Measurements from ENCODE around the gene ELAVL2. TPM values are rescaled to one million over a fixed set of nuclear protein-coding genes. Genes with fewer than 3 reads are reported as not detected.

Gene ELAVL2
- 1 to 10 TPM; 2.9 to 4.6 (median 3.5) TPM for polyA plus RNA-seq (ENCODE audit: insufficient read length in 4 of 4)

- DNase-seq (ENCODE audit: low read depth in 4 of 4, low spot score in 3 of 4) = peak; percentile 84 to 95 (median 94)
Measured at GRCh38 chr9:23826120-23826629, at the start of gene ELAVL2. ELAVL2 (minus strand) TSS chr9:23826240; CDS start chr9:23762234, 64,006 bp downstream.

GRCh38 chr9:23858234-23858633 is 32.2 kb upstream of the ELAVL2 start:
- DNase-seq (ENCODE audit: low read depth in 4 of 4, low spot score in 3 of 4) = no peak

GRCh38 chr9:23855873-23856604 is 30.0 kb upstream of the ELAVL2 start:
- DNase-seq (ENCODE audit: low read depth in 4 of 4, low spot score in 3 of 4) = no peak

GRCh38 chr9:23850690-23851629 is 24.9 kb upstream of the ELAVL2 start:
- no peak for DNase-seq (ENCODE audit: low read depth in 4 of 4, low spot score in 3 of 4)

- DNase-seq (ENCODE audit: low read depth in 4 of 4, low spot score in 3 of 4) = no peak
Measured at GRCh38 chr9:23850242-23850689, 24.2 kb upstream of the ELAVL2 start.

GRCh38 chr9:23849379-23850035 is 23.5 kb upstream of the ELAVL2 start:
- no peak for DNase-seq (ENCODE audit: low read depth in 4 of 4, low spot score in 3 of 4)

GRCh38 chr9:23842565-23843129 is 16.6 kb upstream of the ELAVL2 start:
- no peak for DNase-seq (ENCODE audit: low read depth in 4 of 4, low spot score in 3 of 4)

- DNase-seq (ENCODE audit: low read depth in 4 of 4, low spot score in 3 of 4) = no peak
Measured at GRCh38 chr9:23841304-23841703, 15.3 kb upstream of the ELAVL2 start.

GRCh38 chr9:23837038-23837437 is 11.0 kb upstream of the ELAVL2 start:
- no peak for DNase-seq (ENCODE audit: low read depth in 4 of 4, low spot score in 3 of 4)

- no peak for DNase-seq (ENCODE audit: low read depth in 4 of 4, low spot score in 3 of 4)
Measured at GRCh38 chr9:23830929-23831730, 5.1 kb upstream of the ELAVL2 start.

GRCh38 chr9:23830476-23830805 is 4.4 kb upstream of the ELAVL2 start:
- DNase-seq (ENCODE audit: low read depth in 4 of 4, low spot score in 3 of 4) = no peak

GRCh38 chr9:23829580-23830475 is 3.8 kb upstream of the ELAVL2 start:
- no peak for DNase-seq (ENCODE audit: low read depth in 4 of 4, low spot score in 3 of 4)

- no peak for DNase-seq (ENCODE audit: low read depth in 4 of 4, low spot score in 3 of 4)
Measured at GRCh38 chr9:23825700-23826099, 340 bp downstream of the ELAVL2 start.

- DNase-seq (ENCODE audit: low read depth in 4 of 4, low spot score in 3 of 4) = no peak
Measured at GRCh38 chr9:23824830-23825591, 1.0 kb downstream of the ELAVL2 start.

- no peak for DNase-seq (ENCODE audit: low read depth in 4 of 4, low spot score in 3 of 4)
Measured at GRCh38 chr9:23823986-23824829, 1.8 kb downstream of the ELAVL2 start.

- no peak for DNase-seq (ENCODE audit: low read depth in 4 of 4, low spot score in 3 of 4)
Measured at GRCh38 chr9:23823269-23823668, 2.8 kb downstream of the ELAVL2 start.

Measured in right renal pelvis (tissue), 4 donors.